ACC112 (cell line): ENCODE data around the gene TINAGL1.

Source experiments
- H2AFZ ChIP-seq: fragments of 200-600 bp; sonication (generic); one replicate; pipeline ENCODE4 v1.6.0; 2017; ENCODE audit warnings: antibody characterized with exemption, low read length; ENCODE audit not compliant: unreplicated experiment
- H3K27ac ChIP-seq: fragments of 200-600 bp; sonication (generic); 2 replicates; pipeline ENCODE4 v1.5.1; 2014; ENCODE audit warnings: low read depth, mild to moderate bottlenecking, antibody characterized with exemption, low read length, moderate library complexity
- H3K27me3 ChIP-seq: fragments of 200-600 bp; sonication (generic); 2 replicates; pipeline ENCODE4 v1.6.1; 2014; ENCODE audit warnings: mild to moderate bottlenecking, antibody characterized with exemption, low read length, moderate library complexity, mixed read lengths; ENCODE audit not compliant: insufficient read depth
- H3K36me3 ChIP-seq: fragments of 200-600 bp; sonication (generic); 2 replicates; pipeline ENCODE4 v1.6.1; 2016; ENCODE audit warnings: mild to moderate bottlenecking, antibody characterized with exemption, low read length, moderate library complexity, mixed read lengths; ENCODE audit not compliant: insufficient read depth
- H3K4me1 ChIP-seq: fragments of 200-600 bp; sonication (generic); one replicate; pipeline ENCODE4 v1.6.1; 2016; ENCODE audit warnings: low read length, mixed read lengths; ENCODE audit not compliant: insufficient read depth, unreplicated experiment, control insufficient read depth
- H3K4me3 ChIP-seq: fragments of 200-600 bp; sonication (generic); 2 replicates; pipeline ENCODE4 v1.5.1; 2014; ENCODE audit warnings: mild to moderate bottlenecking, low read depth, low read length
- H3K79me2 ChIP-seq: fragments of 200-600 bp; sonication (generic); one replicate; pipeline ENCODE4 v1.6.0; 2016; ENCODE audit warnings: low read length; ENCODE audit not compliant: control insufficient read depth, unreplicated experiment, insufficient read depth

Gene TINAGL1

DNA sequence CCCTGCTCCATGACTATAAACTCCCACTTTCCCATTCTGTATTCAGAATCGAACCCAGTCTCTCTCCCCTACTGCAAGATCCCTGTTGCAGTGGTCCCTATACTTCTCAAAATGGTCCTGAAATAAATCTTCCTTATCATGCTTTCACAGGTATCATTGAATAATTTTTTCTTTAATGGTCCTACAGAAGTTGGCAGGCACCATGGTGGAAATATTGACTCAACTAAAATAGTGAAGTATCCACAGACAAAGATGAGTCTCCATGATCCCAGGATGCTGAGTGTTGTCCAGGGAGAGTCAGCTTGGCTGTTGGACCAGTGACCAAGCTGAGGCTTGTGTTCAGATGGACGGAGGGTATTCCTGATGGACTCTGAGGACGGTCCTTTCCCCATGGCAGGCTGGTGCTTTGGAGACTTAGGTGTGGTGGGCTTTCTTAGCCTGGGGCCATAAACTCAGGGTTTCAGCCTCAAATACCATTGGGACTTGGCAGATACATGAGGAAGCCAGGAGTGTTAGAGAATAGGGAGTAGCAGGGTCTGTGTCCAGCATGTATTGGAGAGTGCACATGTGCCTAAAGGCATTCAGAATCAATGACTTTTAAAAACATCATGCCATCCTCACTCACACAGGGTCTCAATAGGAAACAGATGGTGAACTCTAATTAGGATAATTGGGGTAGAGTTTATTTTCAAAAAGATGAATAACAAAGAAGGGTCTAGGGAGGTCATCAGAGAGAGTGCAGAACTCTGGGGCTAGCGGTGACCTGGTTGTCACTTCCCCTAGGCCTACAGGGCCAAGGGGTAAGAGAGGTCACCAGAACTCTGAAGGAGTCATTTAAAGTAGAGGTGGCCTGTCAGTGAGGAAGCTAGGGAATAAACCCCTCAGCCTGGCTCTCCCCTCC is 19.8 kb downstream of the TINAGL1 start:
- H3K27me3 ChIP-seq: no peaks in the 10 kb centered on the region
- no peaks in the 10 kb centered on the region for H3K79me2 ChIP-seq
- no peaks in the 10 kb centered on the region for H3K36me3 ChIP-seq
- no peaks in the 10 kb centered on the region for H3K4me1 ChIP-seq
- H2AFZ ChIP-seq: no peak overlapping the region
- H3K27ac ChIP-seq: no peak overlapping the region
- H3K4me3 ChIP-seq: no peak overlapping the region

DNA sequence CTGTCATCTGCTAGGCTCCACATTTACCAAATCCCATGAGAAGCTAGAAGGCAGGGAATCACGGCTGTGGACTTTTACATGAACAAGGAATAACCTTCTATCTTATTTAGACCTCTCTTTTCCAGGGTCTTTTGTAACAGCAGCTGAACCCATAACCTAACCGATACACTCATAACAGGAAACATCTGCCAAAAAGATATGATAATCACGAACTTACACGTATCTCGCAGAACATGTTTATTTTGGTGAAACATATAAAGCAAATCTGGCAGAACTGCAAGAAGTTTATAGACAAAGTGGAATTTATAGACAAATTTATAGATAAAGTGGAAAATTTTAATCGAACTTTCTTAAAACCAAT is 20.4 kb downstream of the TINAGL1 start:
- H3K27me3 ChIP-seq: no peaks in the 10 kb centered on the region
- no peak overlapping the region for H3K4me3 ChIP-seq
- no peaks in the 10 kb centered on the region for H3K79me2 ChIP-seq
- no peaks in the 10 kb centered on the region for H3K4me1 ChIP-seq
- H3K27ac ChIP-seq: no peak overlapping the region
- H3K36me3 ChIP-seq: no peaks in the 10 kb centered on the region
- no peak overlapping the region for H2AFZ ChIP-seq

DNA sequence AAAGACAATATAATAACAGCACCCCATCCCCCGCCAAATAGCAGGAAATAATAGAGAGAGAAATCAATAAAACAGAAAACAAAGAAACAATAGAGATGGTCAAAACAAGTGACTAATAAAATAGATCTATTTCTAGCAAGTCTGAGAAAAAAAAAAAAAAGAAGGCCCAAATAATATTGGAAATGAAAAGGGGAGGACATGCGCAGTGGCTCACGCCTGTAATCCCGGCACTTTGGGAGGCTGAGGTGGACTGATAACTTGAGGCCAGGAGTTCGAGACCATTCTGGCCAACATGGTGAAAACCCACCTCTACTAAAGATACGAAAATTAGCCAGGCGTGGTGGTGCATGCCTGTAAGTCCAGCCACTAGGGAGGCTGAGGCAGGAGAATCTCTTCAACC is 22.7 kb downstream of the TINAGL1 start:
- no peak overlapping the region for H3K4me3 ChIP-seq
- H3K27me3 ChIP-seq: no peaks in the 10 kb centered on the region
- H2AFZ ChIP-seq: no peak overlapping the region
- H3K36me3 ChIP-seq: no peaks in the 10 kb centered on the region
- H3K4me1 ChIP-seq: no peaks in the 10 kb centered on the region
- H3K27ac ChIP-seq: no peak overlapping the region
- H3K79me2 ChIP-seq: no peaks in the 10 kb centered on the region

DNA sequence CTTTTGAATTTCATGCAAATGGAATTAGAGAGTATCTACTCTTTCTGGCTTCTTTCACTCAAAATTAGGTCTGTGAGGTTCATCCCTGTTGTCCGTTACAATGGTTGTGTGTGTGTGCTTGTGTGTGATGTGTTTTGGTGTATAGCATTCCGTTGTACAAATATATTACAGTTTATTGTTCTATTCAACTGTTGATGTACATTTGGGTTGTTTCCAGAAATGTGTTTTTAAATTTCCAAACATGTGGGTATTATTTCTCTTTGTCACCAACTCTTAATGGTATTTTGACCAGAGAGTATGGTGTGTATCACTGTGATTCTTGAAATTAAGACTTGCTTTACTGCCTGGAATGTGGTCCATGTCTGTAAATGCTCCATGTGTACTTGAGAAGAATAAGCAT is 24.3 kb downstream of the TINAGL1 start:
- Histone ChIP-seq H3K79me2 (no peaks in the 10 kb centered on the region), H2AFZ (no peak overlapping the region), H3K4me3 (no peak overlapping the region), H3K36me3 (no peaks in the 10 kb centered on the region), H3K27me3 (no peaks in the 10 kb centered on the region), H3K27ac (no peak overlapping the region), H3K4me1 (no peaks in the 10 kb centered on the region)

DNA sequence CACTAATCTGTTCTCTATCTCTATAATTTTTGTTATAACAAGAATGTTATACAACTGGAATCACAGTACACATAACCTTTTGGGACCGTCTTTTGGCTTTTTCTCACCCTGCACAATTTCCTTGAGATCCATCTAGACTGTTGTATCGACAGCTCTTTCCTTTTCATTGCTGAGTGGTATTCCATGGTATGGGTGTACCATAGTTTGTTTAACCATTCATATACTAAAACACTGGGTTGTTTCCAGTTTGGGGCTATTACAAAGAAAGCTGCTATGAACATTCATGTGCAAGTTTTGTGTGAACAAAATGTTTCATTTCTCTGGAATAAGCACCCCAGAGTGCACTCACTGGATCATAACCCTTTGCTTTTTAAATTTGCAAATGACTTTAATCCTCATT is 25.8 kb downstream of the TINAGL1 start:
- no peak overlapping the region for H3K4me3 ChIP-seq
- H3K27me3 ChIP-seq: no peaks in the 10 kb centered on the region
- no peak overlapping the region for H2AFZ ChIP-seq
- H3K79me2 ChIP-seq: no peaks in the 10 kb centered on the region
- H3K36me3 ChIP-seq: no peaks in the 10 kb centered on the region
- no peak overlapping the region for H3K27ac ChIP-seq
- no peaks in the 10 kb centered on the region for H3K4me1 ChIP-seq

DNA sequence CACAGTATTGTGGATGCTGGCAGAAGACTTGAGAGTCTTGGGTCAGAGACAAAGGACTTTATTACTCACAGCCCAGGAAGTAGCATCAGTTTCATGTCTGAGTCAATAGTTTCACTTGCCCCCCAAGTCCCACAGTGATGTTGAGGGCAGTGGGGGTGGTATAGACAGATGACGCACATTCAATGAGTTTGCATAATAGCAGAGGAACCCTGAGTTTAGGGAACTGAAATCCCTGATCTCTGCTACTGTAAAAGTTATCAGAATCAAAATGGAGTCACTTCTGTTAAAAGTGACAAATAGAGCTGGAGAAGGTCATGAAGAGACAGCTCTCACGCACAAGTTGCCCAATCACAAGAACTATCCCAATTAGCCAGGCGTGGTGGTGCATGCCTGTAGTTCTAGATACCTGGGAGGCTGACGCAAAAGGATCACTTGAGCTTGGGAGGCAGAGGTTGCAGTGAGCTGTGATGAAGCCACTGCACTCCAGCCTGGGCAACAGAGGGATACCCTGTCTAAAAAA is 29.7 kb downstream of the TINAGL1 start:
- no peaks in the 10 kb centered on the region for H3K4me1 ChIP-seq
- no peaks in the 10 kb centered on the region for H3K36me3 ChIP-seq
- no peak overlapping the region for H3K4me3 ChIP-seq
- H3K27me3 ChIP-seq: no peaks in the 10 kb centered on the region
- no peak overlapping the region for H2AFZ ChIP-seq
- no peaks in the 10 kb centered on the region for H3K79me2 ChIP-seq
- no peak overlapping the region; the same call in 1 of the 2 replicates for H3K27ac ChIP-seq

DNA sequence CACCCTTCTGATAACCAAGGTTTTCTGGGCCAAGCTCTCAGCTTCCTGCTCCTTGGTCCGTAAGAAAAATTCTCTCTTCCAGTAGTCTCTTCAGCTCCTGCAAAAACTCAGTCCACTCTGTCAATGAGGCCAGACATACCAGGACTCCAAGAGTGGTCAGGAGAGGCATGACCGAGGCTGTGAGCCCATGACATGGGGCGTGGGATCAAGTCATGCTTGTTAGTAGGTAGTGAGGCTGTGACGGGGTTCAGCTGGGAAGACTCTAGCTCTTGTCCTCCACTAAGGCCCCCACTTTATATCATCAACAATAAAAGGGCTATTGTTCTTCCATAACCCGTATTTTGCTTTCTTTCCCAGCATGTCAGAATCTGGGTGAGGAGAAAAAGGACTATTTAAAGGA is 31.0 kb downstream of the TINAGL1 start:
- no peaks in the 10 kb centered on the region for H3K79me2 ChIP-seq
- no peaks in the 10 kb centered on the region for H3K36me3 ChIP-seq
- H3K4me3 ChIP-seq: no peak overlapping the region
- no peaks in the 10 kb centered on the region for H3K27me3 ChIP-seq
- no peak overlapping the region for H2AFZ ChIP-seq
- H3K4me1 ChIP-seq: no peaks in the 10 kb centered on the region
- H3K27ac ChIP-seq: no peak overlapping the region

DNA sequence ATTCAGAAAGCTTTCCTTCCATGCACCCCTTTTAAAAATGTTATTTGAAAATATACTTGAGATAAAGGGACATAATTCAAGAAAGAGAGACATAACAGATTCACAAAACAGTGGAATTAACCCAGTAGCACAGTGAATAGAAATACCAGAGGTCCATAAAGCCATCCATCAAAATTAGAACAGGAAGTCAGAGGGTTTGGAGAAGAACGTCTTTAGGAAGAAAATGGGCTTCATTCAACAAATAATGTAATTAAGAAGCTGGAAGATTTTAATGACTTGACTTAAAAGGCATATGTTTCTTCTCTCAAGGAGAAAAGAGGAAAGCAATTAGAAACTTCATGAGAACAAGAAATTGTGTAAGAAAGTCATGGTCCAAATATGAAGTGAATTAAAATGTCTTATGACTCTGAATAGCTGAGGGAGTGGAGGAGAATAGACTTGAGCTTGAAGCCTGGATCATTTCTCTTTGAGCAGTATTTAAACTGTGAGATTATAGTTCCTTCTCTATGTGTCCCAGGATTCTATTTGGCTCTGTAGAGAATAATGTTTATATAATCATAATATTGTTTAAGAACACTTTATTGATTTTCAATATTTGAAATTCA is 33.3 kb downstream of the TINAGL1 start:
- H3K36me3 ChIP-seq: no peaks in the 10 kb centered on the region
- H3K27ac ChIP-seq: no peak overlapping the region
- H3K4me3 ChIP-seq: no peak overlapping the region
- no peaks in the 10 kb centered on the region for H3K27me3 ChIP-seq
- H3K79me2 ChIP-seq: no peaks in the 10 kb centered on the region
- H2AFZ ChIP-seq: no peak overlapping the region
- H3K4me1 ChIP-seq: peaks cover 4% of the 10 kb centered on the region

DNA sequence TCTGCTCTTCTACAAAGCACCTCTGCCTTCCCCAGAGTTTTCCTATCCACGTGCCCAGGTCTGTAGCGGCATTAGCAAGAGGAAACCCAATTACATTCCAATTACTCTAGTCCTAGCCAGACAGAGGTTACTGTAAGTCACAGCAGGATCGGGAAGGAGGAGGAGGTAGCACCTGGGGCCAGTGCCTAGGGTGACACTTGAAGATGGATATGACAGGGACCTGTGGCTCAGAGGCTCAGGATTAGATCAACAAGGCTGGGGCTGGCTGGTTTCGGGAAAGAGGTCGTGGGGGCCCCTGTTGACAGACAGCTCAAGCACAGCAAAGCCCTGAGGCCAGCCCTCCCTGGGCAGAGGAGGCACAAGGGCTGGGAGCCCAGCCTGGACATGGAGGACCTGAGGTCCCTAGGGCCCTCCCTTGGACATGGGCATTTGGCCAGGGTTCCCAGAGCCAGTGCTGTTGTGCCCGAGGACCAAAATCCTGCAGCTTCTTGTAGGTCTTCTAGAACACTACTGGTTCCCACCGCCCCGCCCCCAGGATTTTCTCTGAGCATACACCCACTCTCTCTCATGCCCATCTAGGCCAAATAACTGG is 38.2 kb downstream of the TINAGL1 start:
- Histone ChIP-seq H3K27ac (no peak overlapping the region), H3K27me3 (peaks cover 23% of the 10 kb centered on the region), H3K4me1 (peaks cover 4% of the 10 kb centered on the region), H3K79me2 (no peaks in the 10 kb centered on the region), H3K4me3 (no peak overlapping the region), H2AFZ (no peak overlapping the region), H3K36me3 (no peaks in the 10 kb centered on the region)

DNA sequence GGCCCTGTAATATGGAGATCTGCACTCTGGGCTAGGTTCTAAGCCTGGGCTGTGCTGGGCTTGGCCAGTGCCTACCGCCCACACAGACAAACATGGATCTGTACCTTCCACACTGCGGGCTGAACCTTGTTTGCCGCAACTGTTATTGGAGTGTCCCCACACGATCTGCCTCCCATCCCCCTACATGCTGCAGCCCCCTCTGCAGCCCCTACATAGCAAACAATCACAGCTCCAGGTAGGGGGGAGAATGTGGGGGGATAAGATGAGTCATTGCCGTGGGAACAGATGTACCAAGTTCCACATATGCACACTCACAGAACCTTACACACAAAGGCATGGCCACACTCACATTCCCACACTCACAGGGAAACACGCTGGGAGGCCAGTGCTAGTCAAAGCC is 39.1 kb downstream of the TINAGL1 start:
- Histone ChIP-seq H3K4me3 (no peak overlapping the region), H3K27me3 (peaks cover 23% of the 10 kb centered on the region), H2AFZ (no peak overlapping the region), H3K36me3 (no peaks in the 10 kb centered on the region), H3K79me2 (no peaks in the 10 kb centered on the region), H3K4me1 (peaks cover 4% of the 10 kb centered on the region), H3K27ac (no peak overlapping the region)
